GM11168 (cell line): Measurements from ENCODE around the gene FAM20C.
"Not testable (repeated sequence)": the region's sequence is repeated elsewhere in the genome, so short reads cannot be mapped to it uniquely, and the experiment has no call there.

ENCODE experiments used
- in situ Hi-C: fragments of 300-500 bp; cut with MboI; formaldehyde crosslinking; loops from one replicate; pipeline ENCODE4 v1.12.0; 2022; ENCODE audit warnings: low sequenced_read_pairs; ENCODE audit not compliant: unreplicated experiment

Gene FAM20C

DNA sequence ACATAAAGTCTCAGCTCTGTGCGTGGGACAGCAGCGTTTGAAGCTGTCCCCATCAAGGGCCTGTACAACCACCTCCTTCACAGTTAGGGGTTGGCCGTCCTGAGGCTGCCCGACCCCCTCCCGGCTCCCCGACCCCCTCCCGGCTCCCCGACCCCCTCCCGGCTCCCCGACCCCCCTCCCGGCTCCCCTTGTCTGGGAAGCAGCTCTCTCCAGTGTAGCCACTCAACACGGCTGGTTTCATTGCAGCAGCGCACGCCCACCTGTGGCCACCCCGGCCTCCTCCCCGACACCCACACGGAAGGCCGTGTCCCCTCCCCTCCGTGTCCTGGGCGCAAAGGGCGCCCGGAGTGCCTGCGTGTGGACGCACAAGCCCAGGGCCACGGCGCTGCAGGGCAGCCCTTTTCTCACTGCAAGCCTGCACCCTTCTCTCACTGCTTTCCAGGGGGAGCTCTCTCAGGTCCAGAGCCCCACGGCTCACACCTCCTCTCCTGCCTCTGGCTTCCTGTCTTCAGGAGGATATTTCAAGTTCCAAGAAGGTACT lies 20.9 kb upstream of the FAM20C start:
- in situ Hi-C loops: no loop called here

GRCh38 chr7:171912-172515 lies 20.4 kb upstream of the FAM20C start:
- in situ Hi-C loops: no loop called here

DNA sequence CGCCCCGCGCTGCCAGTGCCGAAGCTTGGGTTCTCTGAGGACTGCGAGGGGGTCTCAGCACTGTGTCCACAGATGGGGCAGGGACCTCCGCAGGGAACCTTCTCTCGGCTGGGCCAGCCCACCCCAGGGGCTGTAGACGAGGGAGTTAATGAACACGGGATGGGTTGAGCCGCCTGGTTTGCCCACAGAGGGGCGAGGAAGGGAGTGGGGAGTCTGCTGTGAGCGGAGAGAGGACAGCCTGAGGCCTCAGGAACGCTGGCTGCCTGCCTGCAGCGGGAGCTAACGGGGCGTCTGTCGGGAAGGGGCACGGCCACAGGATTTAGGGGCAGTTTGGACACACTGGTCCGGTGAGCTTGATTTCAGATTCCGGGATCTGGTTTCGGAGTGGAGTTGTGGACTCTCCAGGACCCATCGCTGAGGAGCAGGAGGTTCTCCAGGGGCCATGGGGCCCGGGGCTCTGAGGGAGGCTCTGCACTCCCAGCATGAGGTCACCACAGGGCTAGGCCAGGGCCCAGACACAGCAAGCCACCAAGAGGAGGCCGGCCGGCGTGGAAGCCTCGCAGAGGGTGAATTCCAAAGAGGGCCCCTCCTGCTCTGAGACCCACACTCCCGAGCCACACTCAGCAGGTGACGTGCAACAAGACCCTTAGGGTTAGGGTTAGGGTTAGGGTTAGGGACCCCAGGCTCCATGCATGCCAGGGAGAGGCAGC lies 19.0 kb upstream of the FAM20C start:
- in situ Hi-C loops: no loop called here

DNA sequence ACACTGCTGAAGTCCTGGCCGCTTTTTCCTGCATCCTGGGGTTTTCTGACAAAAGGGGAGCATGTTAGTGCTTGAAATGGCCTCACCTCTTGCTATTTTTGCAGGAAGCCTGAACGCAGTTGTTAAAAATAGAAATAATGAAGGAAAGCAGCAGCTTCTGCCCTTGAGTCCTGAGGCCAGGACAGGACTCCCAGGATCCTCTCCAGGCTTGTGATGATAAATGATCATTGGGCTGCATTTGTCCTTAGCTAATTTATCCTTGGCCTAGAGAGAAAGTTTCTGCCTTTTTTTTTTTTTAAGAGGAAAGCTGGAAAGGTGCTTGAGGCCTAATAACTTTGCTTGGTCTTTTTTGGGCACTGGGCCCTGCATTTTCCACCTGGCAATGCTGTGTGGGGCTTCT lies 17.7 kb upstream of the FAM20C start:
- in situ Hi-C loops: no loop called here

GRCh38 chr7:175955-176354 lies 16.4 kb upstream of the FAM20C start:
- in situ Hi-C loops: no loop called here

DNA sequence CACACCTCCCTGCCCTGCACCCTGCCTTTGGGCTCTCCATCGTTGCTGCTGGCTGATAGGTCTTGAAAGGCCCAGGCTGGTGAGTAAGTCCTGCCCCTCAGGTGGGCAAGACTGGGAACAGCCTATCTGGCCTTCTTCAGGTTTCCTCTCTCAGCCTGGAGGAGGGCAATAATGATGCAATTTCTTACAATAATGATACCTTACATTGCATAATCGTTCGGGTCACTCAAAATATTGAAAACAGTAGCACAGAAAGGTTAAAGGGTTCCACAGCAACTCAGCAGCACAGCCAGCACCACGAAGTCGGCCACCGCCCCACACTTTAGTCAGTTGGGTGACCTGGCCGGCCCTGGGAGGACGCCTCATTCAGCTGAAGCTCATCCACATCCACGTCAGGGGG lies 16.0 kb upstream of the FAM20C start:
- in situ Hi-C loops: no loop called here

DNA sequence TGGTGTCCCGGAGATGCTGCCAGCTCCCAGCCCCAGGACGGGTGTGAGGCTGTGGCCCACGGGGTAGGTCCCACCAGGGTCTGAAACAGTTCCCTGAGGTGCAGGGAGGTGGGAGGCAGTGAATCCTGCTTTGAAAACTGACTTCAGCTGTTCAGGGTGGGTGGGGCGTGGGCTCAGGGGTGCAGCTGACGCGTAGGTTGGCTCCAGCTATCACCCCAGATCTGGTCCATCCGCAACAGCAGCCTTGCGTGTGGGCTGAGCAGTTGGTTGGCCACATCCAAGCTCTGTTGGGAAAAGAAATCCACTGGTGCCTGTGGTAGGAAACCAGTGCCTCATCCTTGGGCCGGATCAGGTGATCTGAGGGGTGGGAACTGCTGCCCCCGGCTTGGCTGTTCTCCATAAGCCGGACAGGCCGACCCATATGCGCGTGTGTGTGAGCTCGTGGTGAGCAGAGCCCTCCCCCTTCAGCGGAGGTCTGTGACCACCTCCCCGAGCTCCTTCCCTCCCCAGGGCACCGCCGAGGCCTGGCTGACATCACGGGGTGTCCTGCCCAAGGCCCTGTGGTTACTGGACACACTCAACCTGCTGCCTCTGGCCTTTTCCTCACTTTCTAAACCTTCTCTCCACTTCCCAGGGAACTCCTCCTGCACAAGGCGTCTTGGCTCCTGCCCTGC lies 15.4 kb upstream of the FAM20C start:
- in situ Hi-C loops: no loop called here

DNA sequence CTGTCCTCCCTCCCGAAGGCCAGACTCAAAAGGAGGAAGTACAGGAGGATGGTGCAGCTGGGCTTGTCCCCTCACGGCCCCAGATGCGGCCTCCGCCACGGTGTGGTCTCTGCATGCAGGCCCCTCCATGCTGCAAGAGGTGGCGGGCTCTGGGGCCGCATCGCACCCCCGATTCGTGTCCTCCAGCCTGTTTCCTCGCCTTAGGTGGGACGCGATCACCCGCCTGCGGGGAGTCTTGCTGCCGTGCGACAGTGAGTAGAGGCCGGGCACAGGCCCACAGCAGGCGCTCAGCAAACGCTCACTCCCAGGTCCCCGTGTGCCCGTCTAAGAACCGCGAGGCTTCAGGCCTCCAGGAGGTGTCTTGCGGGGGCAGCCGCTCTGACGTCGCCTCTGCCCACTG lies 13.9 kb upstream of the FAM20C start:
- in situ Hi-C loops: no loop called here

DNA sequence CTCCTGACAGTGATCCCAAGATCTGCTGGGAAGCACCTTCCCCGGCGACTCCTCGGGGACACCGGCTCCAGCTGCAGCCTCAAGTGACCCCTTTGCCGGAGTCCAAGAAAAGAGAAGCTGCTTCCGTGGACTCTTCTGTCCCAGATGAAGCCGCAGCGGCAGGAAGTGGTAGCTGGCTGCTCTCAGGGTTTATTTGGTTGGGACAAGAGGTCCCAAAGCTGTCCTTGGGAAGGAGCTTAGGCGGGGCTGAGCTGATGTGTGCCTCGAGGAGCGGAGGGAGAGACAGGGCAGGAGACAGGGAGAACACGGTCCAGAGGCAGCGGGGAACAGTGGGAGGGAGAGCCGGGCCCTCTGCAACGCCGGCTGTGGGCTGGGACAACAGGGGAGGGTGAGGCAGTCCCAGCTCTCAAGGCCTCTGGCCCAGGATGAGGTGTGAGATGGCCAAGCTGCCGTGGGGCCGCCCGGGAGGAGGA lies 13.1 kb upstream of the FAM20C start:
- in situ Hi-C loops: no loop called here

GRCh38 chr7:179948-180694 lies 12.2 kb upstream of the FAM20C start:
- in situ Hi-C loops: no loop called here

DNA sequence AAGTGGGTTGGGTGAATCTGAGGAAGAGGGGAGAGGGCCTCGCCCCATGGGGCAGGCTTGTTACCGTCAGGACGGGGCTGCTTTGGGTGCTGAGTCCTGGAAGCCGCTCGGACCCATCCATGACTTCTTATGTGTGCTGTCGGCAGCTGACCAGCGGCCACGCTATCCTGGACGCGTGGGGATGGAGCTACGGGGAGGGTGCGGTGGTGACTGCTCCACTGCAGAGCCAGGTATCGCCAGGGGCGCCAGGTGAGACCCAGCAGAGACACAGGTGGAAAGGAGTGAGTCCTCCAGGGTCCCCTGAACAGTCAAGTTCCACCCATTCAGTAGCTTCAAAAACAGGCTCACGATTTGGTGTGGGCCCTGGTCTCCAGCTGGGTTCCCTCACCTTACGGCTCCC lies 10.6 kb upstream of the FAM20C start:
- in situ Hi-C loops: no loop called here

GRCh38 chr7:182502-182901 lies 9.9 kb upstream of the FAM20C start:
- in situ Hi-C loops: not testable (repeated sequence)

- in situ Hi-C loops: no loop called here
These were observed 8.7 kb upstream of the FAM20C start for GRCh38 chr7:183496-184292.

DNA sequence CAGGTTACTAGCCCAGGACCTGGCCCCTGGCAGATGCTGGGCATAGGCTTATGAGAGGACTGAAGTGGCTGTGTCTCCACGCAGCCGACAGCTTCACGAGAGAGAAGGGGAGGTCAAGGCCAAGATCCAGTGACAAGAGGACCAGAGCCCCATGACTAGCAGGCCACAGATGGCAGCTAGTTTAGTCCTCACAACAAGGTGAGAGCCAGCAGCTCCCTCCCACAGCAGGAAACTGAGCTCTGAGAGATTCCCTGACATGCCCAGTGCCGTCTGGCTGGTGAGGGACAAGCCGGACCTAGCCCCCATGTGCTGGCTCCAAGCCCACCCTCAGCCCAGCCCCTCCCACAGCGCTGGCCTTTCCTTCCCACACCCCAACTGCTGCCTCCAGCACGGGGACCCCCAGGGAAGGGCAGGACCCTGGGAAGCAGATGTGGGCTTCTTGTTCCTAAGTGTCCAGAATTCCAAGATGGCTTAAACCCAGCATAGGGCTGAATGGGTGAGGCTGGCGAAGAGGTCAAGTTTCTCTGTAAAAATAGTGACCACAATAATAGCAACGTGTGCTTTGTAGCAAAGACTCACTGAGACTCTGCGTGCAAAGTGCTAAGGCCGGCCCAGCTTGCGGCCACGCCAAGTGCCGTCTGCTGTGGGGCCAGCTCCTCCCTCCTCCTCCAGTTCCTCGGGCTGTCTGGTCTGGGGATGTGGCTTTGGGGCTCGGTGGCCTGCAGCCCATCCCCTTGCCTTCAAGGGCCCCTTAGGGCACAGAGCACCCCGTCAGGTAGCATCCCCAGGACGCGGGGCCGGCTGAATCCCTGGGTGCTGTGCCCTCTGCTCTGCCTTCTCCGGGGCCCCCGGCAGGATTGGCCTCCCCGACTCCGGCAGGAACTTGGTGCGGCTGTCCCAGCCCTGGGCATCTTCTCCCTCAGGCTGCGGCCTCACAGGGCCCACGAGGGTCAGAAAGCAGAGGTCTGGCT lies 7.8 kb upstream of the FAM20C start:
- in situ Hi-C loops: no loop called here

DNA sequence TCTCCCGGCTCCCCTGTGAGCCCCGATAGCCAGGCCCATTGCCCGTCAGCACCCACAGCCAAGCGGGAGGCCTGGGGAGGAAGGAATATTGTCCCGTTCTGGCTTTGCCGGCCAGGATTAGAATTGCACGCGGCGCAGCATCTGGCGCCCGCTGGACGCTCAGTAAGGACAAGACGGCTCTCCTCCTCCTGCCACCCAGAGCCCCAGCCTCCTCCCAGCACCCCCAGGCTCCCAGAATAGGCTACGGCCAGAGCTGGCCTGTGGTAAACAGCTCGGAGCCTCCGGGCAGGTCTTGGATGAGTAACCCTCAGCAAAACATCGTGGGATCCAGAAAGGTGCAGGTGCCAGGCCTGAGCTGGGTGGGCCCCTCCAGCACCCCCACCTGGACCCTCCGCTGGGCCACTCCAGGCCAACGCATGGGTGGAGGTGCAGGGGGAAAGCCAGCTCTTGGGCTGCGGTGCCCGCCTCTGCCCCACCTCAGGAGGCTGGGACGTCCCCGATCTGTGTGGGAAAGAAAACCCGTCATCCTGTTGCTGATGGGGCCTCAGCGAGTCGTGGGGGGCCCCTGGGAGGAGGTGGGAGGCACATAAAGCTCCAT lies 5.8 kb upstream of the FAM20C start:
- in situ Hi-C loops: no loop called here

GRCh38 chr7:187227-187927 lies 5.0 kb upstream of the FAM20C start:
- in situ Hi-C loops: no loop called here

- in situ Hi-C loops: no loop called here
These were observed 4.2 kb upstream of the FAM20C start for GRCh38 chr7:188174-188573.
